H9 (cell line): ENCODE data around the gene HOXC10. TPM values are rescaled to one million over a fixed set of nuclear protein-coding genes. Genes with fewer than 3 reads are reported as not detected.

ENCODE experiments used
- DNase-seq: peaks from one replicate; pipeline ENCODE4 v3.0.0-alpha.2; 2017
- H2AFZ ChIP-seq: one replicate; pipeline ENCODE4 v1.6.1; 2013; ENCODE audit warnings: mild to moderate bottlenecking, low read length, control low read depth, moderate library complexity
- H2AK5ac ChIP-seq: 2 replicates; pipeline ENCODE4 v1.6.1; 2013; ENCODE audit warnings: low read length, control low read depth, mixed read lengths; ENCODE audit not compliant: insufficient read length
- H2BK120ac ChIP-seq: one replicate; pipeline ENCODE4 v1.6.1; 2013; ENCODE audit warnings: low read depth, mild to moderate bottlenecking, low read length, control low read depth, inconsistent platforms; ENCODE audit not compliant: poor library complexity, severe bottlenecking
- H2BK12ac ChIP-seq: 2 replicates; pipeline ENCODE4 v1.6.1; 2013; ENCODE audit warnings: low read length, control low read depth, mixed read lengths, low read depth; ENCODE audit not compliant: insufficient read length
- H2BK15ac ChIP-seq: 2 replicates; pipeline ENCODE4 v1.6.1; 2013; ENCODE audit warnings: low read depth, low read length, control low read depth
- H2BK20ac ChIP-seq: one replicate; pipeline ENCODE4 v1.6.1; 2013; ENCODE audit warnings: low read depth, mild to moderate bottlenecking, low read length, control low read depth, inconsistent platforms; ENCODE audit not compliant: poor library complexity, severe bottlenecking
- H2BK5ac ChIP-seq: 2 replicates; pipeline ENCODE4 v1.6.1; 2013; ENCODE audit warnings: low read length, control low read depth, mixed read lengths; ENCODE audit not compliant: insufficient read length
- H3K14ac ChIP-seq: 2 replicates; pipeline ENCODE4 v1.6.1; 2013; ENCODE audit warnings: low read length, control low read depth; ENCODE audit not compliant: insufficient read depth
- H3K18ac ChIP-seq: 2 replicates; pipeline ENCODE4 v1.6.1; 2013; ENCODE audit warnings: low read depth, mild to moderate bottlenecking, mixed read lengths, low read length, control low read depth; ENCODE audit not compliant: insufficient read length
- H3K23ac ChIP-seq: 2 replicates; pipeline ENCODE4 v1.6.1; 2013; ENCODE audit warnings: low read length, control low read depth, mixed read lengths, low read depth; ENCODE audit not compliant: insufficient read length
- H3K23me2 ChIP-seq: 2 replicates; pipeline ENCODE4 v1.6.1; 2013; ENCODE audit warnings: low read depth, mild to moderate bottlenecking, mixed read lengths, low read length, control low read depth; ENCODE audit not compliant: insufficient read length, poor library complexity, severe bottlenecking
- H3K27ac ChIP-seq: 2 replicates; pipeline ENCODE4 v1.5.1; 2013; ENCODE audit warnings: low read length, control low read depth, mixed read lengths, low read depth; ENCODE audit not compliant: insufficient read length
- H3K27me3 ChIP-seq: 2 replicates; pipeline ENCODE4 v1.6.1; 2013; ENCODE audit warnings: low read length, control low read depth, inconsistent platforms; ENCODE audit not compliant: insufficient read depth
- H3K4ac ChIP-seq: 2 replicates; pipeline ENCODE4 v1.6.1; 2013; ENCODE audit warnings: low read depth, mild to moderate bottlenecking, control low read depth, inconsistent platforms, low read length, moderate library complexity
- H3K4me1 ChIP-seq: 2 replicates; pipeline ENCODE4 v1.6.1; 2013; ENCODE audit warnings: low read length, control low read depth, inconsistent platforms; ENCODE audit not compliant: insufficient read depth
- H3K4me2 ChIP-seq: 2 replicates; pipeline ENCODE4 v1.6.1; 2013; ENCODE audit warnings: low read length, control low read depth, mixed read lengths; ENCODE audit not compliant: insufficient read length, insufficient read depth
- H3K56ac ChIP-seq: 2 replicates; pipeline ENCODE4 v1.6.1; 2013; ENCODE audit warnings: low read depth, mild to moderate bottlenecking, mixed read lengths, low read length, control low read depth; ENCODE audit not compliant: insufficient read length
- H3K79me1 ChIP-seq: 2 replicates; pipeline ENCODE4 v1.6.1; 2013; ENCODE audit warnings: low read depth, mild to moderate bottlenecking, moderate library complexity, low read length, control low read depth, inconsistent platforms; ENCODE audit not compliant: insufficient read depth, poor library complexity, severe bottlenecking
- H3K79me2 ChIP-seq: 2 replicates; pipeline ENCODE4 v1.6.1; 2013; ENCODE audit warnings: low read length, control low read depth, inconsistent platforms; ENCODE audit not compliant: insufficient read depth
- H3K9ac ChIP-seq: 2 replicates; pipeline ENCODE4 v1.6.1; 2013; ENCODE audit warnings: low read length, control low read depth, mixed read lengths; ENCODE audit not compliant: insufficient read length; ENCODE audit errors: extremely low read depth
- H3K9me3 ChIP-seq: one replicate; pipeline ENCODE4 v1.6.1; 2013; ENCODE audit warnings: low read depth, low read length, inconsistent platforms; ENCODE audit not compliant: control insufficient read depth
- H3T11ph ChIP-seq: one replicate; pipeline ENCODE4 v1.6.1; 2013; ENCODE audit warnings: mild to moderate bottlenecking, low read length, control low read depth, inconsistent platforms
- H4K20me1 ChIP-seq: one replicate; pipeline ENCODE4 v1.6.1; 2013; ENCODE audit not compliant: control insufficient read depth, insufficient read length, insufficient read depth
- H4K5ac ChIP-seq: 2 replicates; pipeline ENCODE4 v1.6.1; 2013; ENCODE audit warnings: low read depth, mild to moderate bottlenecking, mixed read lengths, low read length, control low read depth; ENCODE audit not compliant: insufficient read length
- H4K8ac ChIP-seq: replicated peaks from 2 replicates; pipeline ENCODE4 v1.6.1; 2013; ENCODE audit warnings: low read length, control low read depth, mixed read lengths, low read depth; ENCODE audit not compliant: insufficient read length
- H4K91ac ChIP-seq: 2 replicates; pipeline ENCODE4 v1.6.1; 2013; ENCODE audit warnings: low read depth, mild to moderate bottlenecking, moderate library complexity, mixed read lengths, low read length, control low read depth; ENCODE audit not compliant: insufficient read length
- H3K27ac Mint-ChIP-seq, 3 experiments: 2 replicates in 2 of 3; 3 replicates in 1 of 3; pipeline ENCODE4 v1.8.0; 2020 to 2021; ENCODE audit warnings: mixed read lengths in 3 of 3, mild to moderate bottlenecking in 1 of 3, moderate library complexity in 1 of 3
- H3K27me3 Mint-ChIP-seq: 2 replicates; pipeline ENCODE4 v1.8.0; 2021; ENCODE audit warnings: low read depth, mild to moderate bottlenecking, moderate library complexity, mixed read lengths
- H3K36me3 Mint-ChIP-seq, 3 experiments: 2 replicates in 2 of 3; 3 replicates in 1 of 3; pipeline ENCODE4 v1.8.0; 2020 to 2021; ENCODE audit warnings: low read depth in 3 of 3, mixed read lengths in 3 of 3; ENCODE audit not compliant: insufficient read depth in 1 of 3
- H3K4me1 Mint-ChIP-seq, 2 experiments: 2 replicates each; pipeline ENCODE4 v1.8.0; 2020; ENCODE audit warnings: mixed read lengths in 2 of 2
- H3K4me3 Mint-ChIP-seq, 2 experiments: 2 replicates in 1 of 2; 3 replicates in 1 of 2; pipeline ENCODE4 v1.8.0; 2020 to 2021; ENCODE audit warnings: mild to moderate bottlenecking in 2 of 2, mixed read lengths in 2 of 2, moderate library complexity in 1 of 2
- H3K9me3 Mint-ChIP-seq, 2 experiments: 2 replicates in 1 of 2; 3 replicates in 1 of 2; pipeline ENCODE4 v1.8.0; 2020; ENCODE audit warnings: mild to moderate bottlenecking in 2 of 2, mixed read lengths in 2 of 2, moderate library complexity in 1 of 2
- CTCF ChIP-seq: fragments of 200-600 bp; sonication (generic); conservative IDR thresholded peaks from 3 replicates; pipeline ENCODE4 v1.8.0; 2021; ENCODE audit warnings: antibody characterized with exemption, mild to moderate bottlenecking
- WGBS: extraction: QIAGEN DNeasy Blood & Tissue Kit; methylation state at CpG from one replicate; pipeline ENCODE4 v1.1.7; 2013; ENCODE audit warnings: missing lambda C conversion rate, low lambda C conversion rate, mixed read lengths; ENCODE audit not compliant: insufficient read length; ENCODE audit errors: extremely low coverage; 5-methylcytosine and 5-hydroxymethylcytosine counted together
- total RNA-seq: library from RNA; stranded (reverse); gene quantifications from 2 replicates; pipeline ENCODE4 v1.2.1, GENCODE V29; 2021

The HOXC10 gene
- total RNA-seq, 1 experiment from 2014 or later, result not detected

DNA sequence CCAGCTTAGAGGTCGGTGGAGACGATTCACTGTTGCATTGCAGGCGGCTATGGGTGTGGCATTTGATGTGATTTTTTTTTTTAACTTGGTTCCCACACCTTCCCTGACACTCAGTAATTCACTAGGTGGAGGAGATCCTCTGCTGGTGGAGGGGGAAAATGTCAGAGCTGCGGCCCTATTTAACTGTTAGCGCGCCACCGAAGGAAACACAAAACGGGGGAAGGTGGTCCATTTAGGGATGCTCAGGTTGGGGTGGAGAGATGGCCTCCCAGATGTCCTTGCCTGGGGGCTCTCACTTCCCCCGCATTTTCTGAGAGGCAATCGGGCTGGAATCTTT lies 34.5 kb upstream of the HOXC10 start:
- no peaks in the 10 kb centered on the region for H3K23me2 ChIP-seq
- no peak overlapping the region for H2AFZ ChIP-seq
- Mint-ChIP-seq H3K9me3 (peaks cover 0 to 9% of the 10 kb centered on the region in 2 experiments; a peak in 4 of 5 replicates), H3K27ac (no peak overlapping the region), H3K36me3 (no peaks in the 10 kb centered on the region), H3K27me3 (peaks cover 99% of the 10 kb centered on the region), H3K4me1 (peaks cover 6 to 16% of the 10 kb centered on the region in 2 experiments; a peak in 3 of 4 replicates), H3K4me3 (no peak overlapping the region; a peak in 1 of 5 replicates)
- no peaks in the 10 kb centered on the region for H3K79me2 ChIP-seq
- H3K18ac ChIP-seq, result no peak overlapping the region
- no CpG with 5 or more reads among the region's 10 CpGs for WGBS
- H4K20me1 ChIP-seq, result no peaks in the 10 kb centered on the region
- H2BK12ac ChIP-seq, result no peak overlapping the region
- H2BK5ac ChIP-seq, result no peak overlapping the region
- H2AK5ac ChIP-seq, result no peak overlapping the region
- H3T11ph ChIP-seq, result no peak overlapping the region
- DNase-seq, result no peak
- no peak overlapping the region for H3K27ac ChIP-seq
- no peak for TF ChIP-seq CTCF
- H3K4me1 ChIP-seq, result no peaks in the 10 kb centered on the region
- no peak overlapping the region for H2BK15ac ChIP-seq
- no peak overlapping the region for H2BK20ac ChIP-seq
- no peak overlapping the region for H3K23ac ChIP-seq
- H3K4me2 ChIP-seq, result no peak overlapping the region
- no peak overlapping the region for H2BK120ac ChIP-seq
- H3K56ac ChIP-seq, result no peak overlapping the region
- no peaks in the 10 kb centered on the region for H3K79me1 ChIP-seq
- no peak overlapping the region for H3K9ac ChIP-seq
- no peak overlapping the region for H4K8ac ChIP-seq
- peaks cover 98% of the 10 kb centered on the region for H3K27me3 ChIP-seq
- H3K9me3 ChIP-seq, result no peaks in the 10 kb centered on the region
- no peak overlapping the region for H4K91ac ChIP-seq
- H4K5ac ChIP-seq, result no peak overlapping the region
- no peak overlapping the region for H3K14ac ChIP-seq
- H3K4ac ChIP-seq, result no peak overlapping the region
